HEK293T (cell line): ENCODE results near the gene ANK2.

Experiments
- FOXK2 ChIP-seq: fragments of 450-650 bp; IDR thresholded peaks from 2 replicates; pipeline ENCODE4 v1.6.1; 2016; ENCODE audit warnings: mild to moderate bottlenecking
- FOXM1 ChIP-seq: fragments of 450-650 bp; IDR thresholded peaks from 2 replicates; pipeline ENCODE4 v1.6.1; 2017; ENCODE audit warnings: mild to moderate bottlenecking, borderline replicate concordance
- SP1 ChIP-seq: fragments of 450-650 bp; IDR thresholded peaks from 2 replicates; pipeline ENCODE4 v1.6.1; 2017

- no peak for TF ChIP-seq SP1
- TF ChIP-seq FOXK2 = no peak
- no peak for TF ChIP-seq FOXM1
Observed at GRCh38 chr4:113293043-113293560, 243.6 kb downstream of the ANK2 start.
